ENCODE measurements around the gene CALML4. TPM values are rescaled to one million over a fixed set of nuclear protein-coding genes. Genes with fewer than 3 reads are reported as not detected.

The CALML4 gene
- polyA plus RNA-seq, 1 donor (not counting 4 experiments of a cell fraction or from before 2014, with no cell fraction given): 7.0 TPM

DNA sequence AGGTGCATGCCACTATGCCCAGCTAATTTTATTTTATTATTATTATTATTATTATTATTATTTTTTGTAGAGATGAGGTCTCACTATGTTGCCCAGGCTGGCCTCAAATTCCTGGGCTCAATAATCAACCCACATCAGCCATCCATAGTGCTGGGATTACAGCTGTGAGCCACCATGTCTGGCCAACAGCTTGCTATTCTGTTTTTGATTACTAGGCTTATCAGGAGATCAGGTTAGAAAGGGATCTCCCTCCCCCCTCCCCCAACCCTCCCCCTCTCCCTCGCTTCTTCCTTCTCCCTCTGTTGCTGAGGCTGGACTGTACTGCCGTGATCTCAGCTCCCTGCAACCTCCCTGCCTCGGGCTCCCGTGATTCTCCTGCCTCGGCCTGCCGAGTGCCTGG, 15.8 kb upstream of the CALML4 start:
- Histone ChIP-seq H3K9me3 (ENCODE audit: control insufficient read depth, low read depth, low read length) (no peaks in the 10 kb centered on the region), H3K27me3 (ENCODE audit: control insufficient read depth, extremely low read depth, insufficient read depth, low read length) (no peaks in the 10 kb centered on the region), H3K79me2 (ENCODE audit: control insufficient read depth, insufficient read depth, low read length) (peaks cover 57% of the 10 kb centered on the region), H3K36me3 (ENCODE audit: control insufficient read depth in 2 of 2, extremely low read depth in 1 of 2, insufficient read depth in 2 of 2, low read length in 2 of 2) (peaks cover 5 to 18% of the 10 kb centered on the region in 2 experiments), H2AFZ (ENCODE audit: control insufficient read depth, low read length) (no peak overlapping the region), H3K4me1 (ENCODE audit: control insufficient read depth, extremely low read depth, insufficient read depth, low read length) (no peaks in the 10 kb centered on the region), H3K4me3 (ENCODE audit: control insufficient read depth in 2 of 3, extremely low read depth in 1 of 3, insufficient read depth in 2 of 3, low read depth in 1 of 3, low read length in 3 of 3) (no peak overlapping the region), H3K9me1 (ENCODE audit: control insufficient read depth, extremely low read depth, insufficient read depth, low read length) (no peaks in the 10 kb centered on the region), H4K20me1 (ENCODE audit: control insufficient read depth, extremely low read depth, insufficient read depth, low read length) (peaks cover 3% of the 10 kb centered on the region), H3K27ac (ENCODE audit: control insufficient read depth, insufficient read depth, low read length) (no peak overlapping the region), H3K9ac (ENCODE audit: control insufficient read depth, extremely low read depth, insufficient read depth, low read length) (no peak overlapping the region), H3K4me2 (ENCODE audit: control insufficient read depth, extremely low read depth, insufficient read depth, low read depth, low read length) (no peak overlapping the region)
- dilution Hi-C loops (cut with MboI; ENCODE audit: extremely low pct_ligation_motif_present, low sequenced_read_pairs): no loop called here
- no peak for FAIRE-seq
- DNase-seq (ENCODE audit: low read depth, low spot score): no peak
- TF ChIP-seq CTCF (optimal IDR thresholded peaks at IDR 0.05 in 1 of 3, IDR thresholded peaks at IDR 0.05 in 1 of 3, conservative IDR thresholded peaks at IDR 0.05 in 1 of 3; ENCODE audit: extremely low read depth in 1 of 3, insufficient read depth in 2 of 3, low read length in 3 of 3) (no peak), EZH2 (IDR thresholded peaks at IDR 0.05; ENCODE audit: low read length) (no peak)

DNA sequence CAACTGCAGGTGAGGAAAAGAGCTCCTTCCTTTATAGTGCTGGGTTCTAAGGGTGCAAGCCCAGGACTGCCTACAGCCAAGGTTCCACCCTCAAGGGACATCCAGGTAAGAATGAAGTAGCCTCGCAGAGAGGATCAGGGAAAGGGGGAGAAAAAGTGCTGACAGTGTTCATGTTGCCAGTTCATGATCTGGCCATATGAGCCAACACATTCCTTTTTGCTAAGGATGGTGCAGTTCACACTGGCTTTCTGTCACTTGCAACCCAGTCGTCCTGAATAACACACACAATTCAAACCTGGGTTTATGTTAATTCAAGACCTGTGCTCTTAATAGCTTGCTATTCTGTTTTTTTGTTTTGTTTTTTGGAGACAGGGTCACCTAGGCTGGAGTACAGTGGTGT, 15.4 kb upstream of the CALML4 start:
- H3K79me2 ChIP-seq (ENCODE audit: control insufficient read depth, insufficient read depth, low read length): peaks cover 53% of the 10 kb centered on the region
- TF ChIP-seq EZH2 (IDR thresholded peaks at IDR 0.05; ENCODE audit: low read length) (no peak), CTCF (optimal IDR thresholded peaks at IDR 0.05 in 1 of 3, IDR thresholded peaks at IDR 0.05 in 1 of 3, conservative IDR thresholded peaks at IDR 0.05 in 1 of 3; ENCODE audit: extremely low read depth in 1 of 3, insufficient read depth in 2 of 3, low read length in 3 of 3) (no peak)
- H3K9me1 ChIP-seq (ENCODE audit: control insufficient read depth, extremely low read depth, insufficient read depth, low read length): no peaks in the 10 kb centered on the region

More for the DNA sequence above, 15.4 kb upstream of the CALML4 start:
- H3K4me3 ChIP-seq (ENCODE audit: control insufficient read depth in 2 of 3, extremely low read depth in 1 of 3, insufficient read depth in 2 of 3, low read depth in 1 of 3, low read length in 3 of 3): no peak overlapping the region
- H3K4me1 ChIP-seq (ENCODE audit: control insufficient read depth, extremely low read depth, insufficient read depth, low read length): no peaks in the 10 kb centered on the region
- H3K27ac ChIP-seq (ENCODE audit: control insufficient read depth, insufficient read depth, low read length): no peak overlapping the region
- DNase-seq (ENCODE audit: low read depth, low spot score): no peak
- H4K20me1 ChIP-seq (ENCODE audit: control insufficient read depth, extremely low read depth, insufficient read depth, low read length): peaks cover 3% of the 10 kb centered on the region
- no peaks in the 10 kb centered on the region for H3K27me3 ChIP-seq (ENCODE audit: control insufficient read depth, extremely low read depth, insufficient read depth, low read length)
- H2AFZ ChIP-seq (ENCODE audit: control insufficient read depth, low read length): no peak overlapping the region
- H3K4me2 ChIP-seq (ENCODE audit: control insufficient read depth, extremely low read depth, insufficient read depth, low read depth, low read length): no peak overlapping the region
- no peak for FAIRE-seq
- H3K36me3 ChIP-seq (ENCODE audit: control insufficient read depth in 2 of 2, extremely low read depth in 1 of 2, insufficient read depth in 2 of 2, low read length in 2 of 2): peaks cover 5 to 18% of the 10 kb centered on the region in 2 experiments
- no peak overlapping the region for H3K9ac ChIP-seq (ENCODE audit: control insufficient read depth, extremely low read depth, insufficient read depth, low read length)
- H3K9me3 ChIP-seq (ENCODE audit: control insufficient read depth, low read depth, low read length): no peaks in the 10 kb centered on the region
- dilution Hi-C loops (cut with MboI; ENCODE audit: extremely low pct_ligation_motif_present, low sequenced_read_pairs): no loop called here

Measured in keratinocyte (primary cell).